HG03175 (cell line): Measurements from ENCODE around the gene CYB5D1.
"Not testable (repeated sequence)": the region's sequence is repeated elsewhere in the genome, so short reads cannot be mapped to it uniquely, and the experiment has no call there.

Source experiments
- ATAC-seq: cut with Tn5 transposase; IDR thresholded peaks from one replicate; pipeline ENCODE4 v1.9.1; 2021; ENCODE audit warnings: mild to moderate bottlenecking, moderate library complexity; ENCODE audit not compliant: unreplicated experiment

CYB5D1 gene

GRCh38 chr17:7854851-7855659, 2.7 kb upstream of the CYB5D1 start, which contains the start of gene TMEM88:
Gene TMEM88, plus strand, starts transcription at chr17:7855066. Its CDS starts 9 bp downstream, at chr17:7855075.
- ATAC-seq: no peak

GRCh38 chr17:7855660-7856010, 2.2 kb upstream of the CYB5D1 start:
- no peak for ATAC-seq

DNA sequence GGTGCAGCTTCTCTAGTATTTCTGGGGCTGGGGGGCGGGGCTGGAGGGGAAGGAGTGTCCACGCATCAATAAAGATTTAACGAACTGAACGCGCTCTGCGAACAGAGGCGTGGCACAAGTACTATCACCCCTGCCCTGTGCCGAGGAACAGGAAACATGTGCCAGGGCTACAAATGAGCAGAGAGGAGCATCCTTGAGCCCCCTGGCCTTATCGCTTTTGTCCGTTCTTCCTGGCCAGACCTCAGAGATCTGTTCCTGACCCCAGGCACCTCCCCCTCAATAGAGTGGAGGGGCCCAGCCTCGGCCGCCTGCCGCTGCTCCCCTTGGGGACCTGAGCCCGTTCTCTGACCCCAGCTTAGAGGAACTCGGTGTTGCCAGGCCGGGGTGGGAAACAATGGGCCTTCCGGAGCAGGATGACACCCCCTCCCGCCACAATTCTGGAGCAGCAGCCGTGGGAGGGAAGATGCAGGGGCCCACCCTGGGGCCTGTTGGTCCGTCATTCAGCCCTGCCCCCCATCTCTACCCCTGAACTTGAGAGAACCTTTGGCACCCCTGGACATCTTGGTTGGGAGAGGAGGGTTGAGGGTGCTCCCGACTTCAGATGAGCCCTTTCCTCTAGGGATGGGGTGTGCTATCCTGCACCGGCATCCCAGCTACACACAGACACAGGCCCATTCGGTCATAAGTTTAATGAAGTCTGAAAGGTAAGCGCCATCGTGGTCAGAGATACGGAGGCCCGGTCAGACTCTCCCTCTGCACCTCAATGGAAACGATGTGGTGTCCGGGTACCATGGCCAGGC, 1.6 kb upstream of the CYB5D1 start:
- ATAC-seq: no peak

DNA sequence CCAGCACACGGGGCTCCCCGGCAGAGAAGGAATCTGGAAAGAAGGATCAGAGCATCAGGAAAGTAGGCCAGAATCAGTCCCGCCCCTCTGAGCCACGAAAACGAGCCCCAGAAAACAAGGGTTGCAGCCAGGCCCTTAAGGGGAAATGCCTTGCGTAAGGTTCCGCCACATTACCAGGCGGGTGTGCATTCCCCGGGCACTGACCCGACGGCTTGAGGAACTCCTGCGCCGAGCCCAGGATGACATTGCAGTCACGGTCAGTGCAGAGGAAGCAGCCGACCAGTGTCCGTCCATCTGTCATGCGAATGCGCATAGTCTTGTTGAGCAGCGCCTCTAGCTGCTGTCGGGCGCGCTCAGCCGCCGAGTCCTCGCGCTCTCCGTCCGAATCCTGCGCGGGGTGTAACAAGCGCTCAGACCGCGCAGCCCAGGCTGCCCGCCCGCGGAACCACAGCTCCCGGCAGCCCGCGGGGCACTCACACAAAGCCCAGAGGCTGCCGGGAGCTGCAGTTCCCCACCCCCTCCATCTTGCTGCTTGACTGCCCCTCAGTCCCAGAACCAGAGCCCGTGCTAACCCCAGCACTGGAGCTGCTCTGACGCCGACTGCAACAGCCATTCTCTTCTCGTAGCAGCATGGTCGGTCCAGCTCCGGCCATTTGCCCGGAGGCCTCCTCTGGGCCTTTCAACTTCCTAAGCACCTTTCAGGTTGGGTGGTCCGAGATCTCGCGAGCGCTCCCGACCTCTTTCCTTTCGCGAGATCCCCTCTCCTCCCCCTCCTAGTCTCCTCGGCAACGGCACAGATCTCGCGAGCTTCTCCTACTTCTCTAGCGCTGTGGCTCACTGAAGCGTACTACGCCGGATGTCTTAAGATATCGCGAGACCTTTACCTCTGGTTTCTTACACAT, 741 bp upstream of the CYB5D1 start, which contains the start of gene NAA38:
NAA38 (minus strand) TSS at position 749 of the 902 bp plus-strand sequence; CDS start at position 653, 96 bp downstream.
- peak; percentile 74 for ATAC-seq

- ATAC-seq: no peak
Measured at GRCh38 chr17:7858522-7858810, 663 bp downstream of the CYB5D1 start.

DNA sequence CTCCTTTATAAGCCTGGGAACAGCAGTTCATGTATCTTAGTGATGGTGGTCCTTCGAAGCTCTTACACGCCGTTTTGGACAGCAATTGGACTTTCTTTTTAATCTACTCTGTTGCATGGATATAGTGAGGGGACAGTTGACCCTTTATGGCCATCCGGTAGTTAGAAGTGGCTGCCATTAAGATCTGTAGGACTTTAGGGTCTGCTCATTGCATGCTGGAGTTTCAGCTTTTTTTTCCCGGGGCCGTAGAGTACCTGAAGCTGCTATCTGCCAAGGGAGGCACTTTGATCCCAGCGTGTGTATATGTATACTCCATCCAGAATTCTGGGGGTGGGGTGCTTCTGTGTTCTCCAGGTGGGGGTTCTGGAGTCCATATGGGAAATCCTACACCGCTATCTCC, 1.2 kb downstream of the CYB5D1 start:
- no peak for ATAC-seq

- no peak for ATAC-seq
Measured at GRCh38 chr17:7862692-7863437, 5.1 kb downstream of the CYB5D1 start.

DNA sequence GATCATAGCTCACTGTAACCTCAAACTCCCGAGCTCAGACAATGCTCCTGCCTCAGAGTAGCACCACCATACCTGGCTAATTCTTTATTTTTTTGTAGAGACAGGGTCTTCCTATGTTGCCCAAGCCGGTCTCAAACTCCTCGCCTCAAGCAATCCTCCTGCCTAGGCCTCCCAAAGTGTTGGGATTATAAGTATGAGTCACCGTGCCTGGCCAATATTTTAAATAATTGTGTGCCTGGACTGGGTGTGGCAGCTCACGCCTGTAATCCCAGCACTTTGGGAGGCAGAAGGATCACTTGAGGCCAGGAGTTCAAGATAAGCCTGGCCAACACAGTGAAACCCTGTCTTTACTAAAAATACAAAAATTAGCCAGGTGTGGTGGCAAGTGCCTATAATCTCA, 6.6 kb downstream of the CYB5D1 start:
- not testable (repeated sequence) for ATAC-seq

DNA sequence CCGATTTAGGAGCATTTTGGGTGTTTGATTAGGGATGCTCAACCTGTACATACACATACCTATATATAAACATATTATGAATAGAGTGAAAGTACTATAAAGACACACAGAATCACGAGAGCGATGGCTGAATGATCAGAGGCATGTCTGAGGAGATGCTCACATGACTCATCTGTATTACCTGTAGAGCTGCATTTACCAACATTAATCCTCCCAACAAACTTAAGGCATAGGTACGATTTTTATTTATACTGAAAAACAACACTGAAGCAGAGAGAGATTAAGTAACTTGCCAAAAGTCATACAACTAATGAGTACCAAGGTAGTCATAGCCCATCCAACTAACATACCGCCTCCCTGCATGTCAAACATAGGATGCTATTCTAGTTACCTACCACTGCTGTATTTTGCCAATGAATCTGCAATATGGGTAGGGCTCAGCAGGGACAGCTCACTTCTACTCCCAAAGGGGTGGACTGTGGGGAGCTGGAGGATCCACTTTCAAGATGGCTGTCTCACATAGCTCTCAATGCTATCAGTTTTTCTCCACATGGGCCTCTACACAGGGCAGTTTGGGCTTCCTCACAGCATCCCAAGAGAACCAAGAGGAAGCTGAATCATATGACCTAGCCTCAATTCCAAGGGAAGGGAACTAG, 7.3 kb downstream of the CYB5D1 start:
- ATAC-seq: no peak

- ATAC-seq: no peak
Measured at GRCh38 chr17:7867881-7868329, 10.1 kb downstream of the CYB5D1 start.

- ATAC-seq: no peak
Measured at GRCh38 chr17:7873051-7873450, 15.2 kb downstream of the CYB5D1 start.

DNA sequence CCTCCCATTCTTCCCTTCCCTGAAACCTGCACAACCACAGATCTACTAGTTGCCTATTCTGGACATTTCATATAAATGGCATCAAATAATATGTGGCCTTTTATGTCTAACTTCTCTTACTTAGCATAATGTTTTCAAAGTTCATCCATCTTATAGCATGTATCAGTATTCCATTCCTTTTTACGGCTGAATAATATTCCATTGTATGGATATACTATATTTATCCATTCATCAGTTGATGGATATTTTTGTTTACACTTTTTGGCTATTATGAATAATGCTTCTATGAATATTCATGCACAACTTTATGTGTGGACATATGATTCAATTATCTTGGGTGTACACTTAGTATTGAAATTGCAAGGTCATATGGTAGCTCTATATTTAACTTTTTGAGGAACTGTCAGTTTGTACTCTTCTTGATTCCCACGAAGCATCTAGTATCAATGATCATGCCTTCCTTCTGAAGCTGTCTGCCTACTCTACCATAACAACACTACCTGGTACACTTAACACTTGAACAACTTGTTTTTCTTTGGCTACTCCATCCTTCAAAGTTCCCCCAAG, 18.1 kb downstream of the CYB5D1 start:
- no peak for ATAC-seq

DNA sequence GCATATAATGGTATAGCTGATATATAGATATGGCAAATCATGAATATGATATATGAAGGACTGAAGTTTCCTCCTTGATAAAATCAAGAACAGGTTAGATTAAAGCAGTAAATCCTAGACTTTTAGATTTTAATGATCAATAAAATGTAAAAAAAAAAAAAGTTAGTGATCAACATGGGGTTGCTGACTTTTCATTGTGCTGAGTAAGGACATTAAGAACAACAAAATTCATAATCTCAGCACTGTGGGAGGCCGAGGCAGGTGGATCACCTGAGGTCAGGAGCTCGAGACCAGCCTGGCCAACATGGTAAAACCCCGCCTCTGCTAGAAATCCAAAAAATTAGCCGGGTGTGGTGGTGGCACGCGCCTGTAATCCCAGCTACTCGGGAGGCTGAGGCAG, 20.4 kb downstream of the CYB5D1 start:
- no peak for ATAC-seq

- ATAC-seq: no peak
Measured at GRCh38 chr17:7880076-7880868, 22.5 kb downstream of the CYB5D1 start.

DNA sequence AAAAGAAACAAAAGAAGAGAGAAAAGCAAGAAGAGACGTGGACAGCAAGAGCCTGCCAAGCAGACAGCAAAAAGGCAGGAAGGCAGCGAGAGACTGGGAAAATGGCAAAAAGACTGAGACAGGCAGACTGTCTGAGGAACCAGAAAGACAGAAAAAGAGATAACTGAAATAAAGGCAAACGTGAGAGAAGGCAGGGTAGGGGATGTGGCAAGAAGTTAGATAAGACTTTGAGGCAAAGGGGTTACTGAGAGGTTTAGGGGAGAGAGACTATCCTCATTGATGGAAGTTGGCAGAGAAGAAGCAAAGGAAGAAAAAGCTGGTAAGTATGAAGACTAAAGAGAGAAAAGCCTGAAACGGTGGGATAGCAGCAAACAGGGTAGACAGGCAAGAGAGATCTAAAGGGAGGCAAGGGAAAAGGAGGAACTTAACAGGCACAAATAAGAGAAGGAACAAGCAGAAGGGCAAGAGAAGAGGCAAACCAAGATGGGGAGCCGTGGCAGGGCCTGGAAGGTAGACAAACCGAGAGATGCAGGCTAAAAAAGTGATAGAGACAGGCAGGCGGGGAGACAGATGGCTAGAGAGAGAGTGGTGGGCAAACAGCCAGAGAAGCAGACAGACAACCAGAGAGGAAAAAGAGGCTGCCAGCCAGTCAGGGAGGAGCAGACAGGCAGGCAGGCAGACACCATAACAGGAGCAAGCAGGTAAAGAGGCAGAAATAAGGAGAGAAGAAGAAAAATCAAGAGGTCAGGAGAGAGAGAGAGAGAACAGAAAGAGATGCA, 23.7 kb downstream of the CYB5D1 start:
- ATAC-seq: no peak

DNA sequence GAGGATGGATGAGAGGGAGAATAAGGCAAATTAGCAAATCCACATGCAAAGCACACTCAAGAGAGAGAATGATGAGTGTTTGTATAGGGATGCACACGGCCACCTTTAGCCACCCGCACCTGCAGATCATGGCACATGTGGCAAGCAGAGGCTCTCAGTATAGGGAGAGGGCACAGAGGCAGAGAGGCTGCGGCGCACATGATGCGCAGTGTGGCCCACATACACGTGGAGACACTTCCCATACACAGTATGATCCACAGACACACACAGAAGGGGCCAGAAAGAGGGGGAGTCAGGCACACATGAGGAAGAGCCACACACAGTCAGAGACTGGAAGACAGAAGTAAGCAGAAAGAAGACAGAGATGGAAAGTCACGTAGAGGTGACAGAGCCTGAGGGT, 24.3 kb downstream of the CYB5D1 start:
- ATAC-seq: no peak

DNA sequence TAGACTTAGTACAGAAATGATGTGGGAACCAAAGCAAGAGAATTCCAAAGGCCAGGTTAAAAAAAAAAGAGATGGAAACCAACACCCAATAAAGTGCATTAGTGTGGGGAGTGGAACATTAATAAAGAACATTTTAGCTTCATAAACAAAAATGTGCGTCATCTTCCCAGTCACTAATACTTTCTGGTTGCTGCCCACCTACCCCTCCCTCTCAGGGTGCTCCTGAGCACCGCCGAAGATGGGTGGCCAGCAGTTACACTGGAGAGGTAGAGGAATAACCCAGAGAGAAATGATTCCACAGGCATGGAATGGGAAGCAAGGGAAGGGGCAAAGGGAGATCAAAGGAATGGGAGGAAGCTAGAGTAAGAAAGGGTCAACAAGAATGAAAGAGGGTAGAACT, 24.8 kb downstream of the CYB5D1 start:
- ATAC-seq: no peak

DNA sequence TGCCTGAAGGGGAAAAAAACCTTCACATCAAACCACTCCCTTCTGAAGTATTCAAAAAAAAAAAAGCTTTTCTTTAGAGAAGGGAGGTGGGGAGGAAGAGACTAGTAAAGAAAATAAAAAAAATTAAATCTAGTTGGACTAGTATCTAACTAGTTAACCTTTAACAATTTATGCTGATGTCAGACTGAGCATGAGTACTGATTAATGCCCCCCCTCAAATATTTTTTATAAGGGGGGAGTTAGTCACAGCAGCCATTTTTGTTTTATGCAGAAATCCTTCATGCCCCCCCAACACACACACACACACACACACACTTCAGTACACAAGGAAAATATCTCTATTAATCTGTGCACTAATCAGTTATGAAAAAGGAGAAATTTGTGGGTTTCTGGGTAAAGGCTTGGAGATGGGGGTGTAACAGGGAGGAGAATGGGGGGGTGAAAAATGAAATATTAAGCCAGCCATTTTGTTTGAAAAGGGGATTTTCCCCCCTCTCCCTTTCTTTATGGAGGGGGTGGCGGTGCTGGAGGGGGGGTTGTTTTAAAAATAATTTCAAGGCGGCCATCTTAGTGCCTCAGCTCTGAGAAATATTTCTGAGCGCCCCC, 26.1 kb downstream of the CYB5D1 start:
- no peak for ATAC-seq
